K562 (cell line): ENCODE measurements around the gene RASGRP2. TPM values are rescaled to one million over a fixed set of nuclear protein-coding genes. Genes with fewer than 3 reads are reported as not detected.
A peak's percentile ranks its signal among the peaks of the same experiment; 100 is the strongest.

ENCODE experiments used
- ATF4 ChIP-seq: fragments of 450-650 bp; formaldehyde crosslinking; IDR thresholded peaks from 2 replicates; pipeline ENCODE4 v1.4.0; 2022; ENCODE audit warnings: mild to moderate bottlenecking, moderate library complexity
- CAMTA2 ChIP-seq: fragments of 250-450 bp; sonication (Bioruptor Pico); conservative IDR thresholded peaks from 2 replicates; pipeline ENCODE4 v1.5.1; 2022
- CBX8 ChIP-seq: fragments of 200-600 bp; sonication (generic); IDR thresholded peaks from 2 replicates; pipeline ENCODE4 v1.6.1; 2012; ENCODE audit warnings: borderline replicate concordance, mixed run types, low read depth, mild to moderate bottlenecking, moderate library complexity, mixed read lengths, low read length, control low read depth, inconsistent platforms; ENCODE audit not compliant: poor library complexity, severe bottlenecking; ENCODE audit errors: extremely low read depth
- CUX1 ChIP-seq: fragments of 200-800 bp; sonication (Bioruptor generic); IDR thresholded peaks from 2 replicates; pipeline ENCODE4 v1.6.1; 2016; ENCODE audit warnings: missing genetic modification characterization, missing compliant biosample characterization
- EP300 ChIP-seq: IDR thresholded peaks from 2 replicates; pipeline ENCODE4 v1.6.1; 2012; ENCODE audit warnings: low read length, improper control_type of control experiment
- FOXJ3 ChIP-seq: sonication (generic); formaldehyde crosslinking; IDR thresholded peaks from 2 replicates; pipeline ENCODE4 v1.4.0; 2020; ENCODE audit warnings: mild to moderate bottlenecking, missing genetic modification reagents
- HDAC3 ChIP-seq: fragments of 450-650 bp; IDR thresholded peaks from 2 replicates; pipeline ENCODE4 v1.6.1; 2018; ENCODE audit warnings: borderline replicate concordance, mild to moderate bottlenecking, moderate library complexity; ENCODE audit not compliant: partially characterized antibody
- HDAC6 ChIP-seq: IDR thresholded peaks from 2 replicates; pipeline ENCODE4 v1.6.1; 2012; ENCODE audit warnings: low read depth, mild to moderate bottlenecking, control low read depth, inconsistent platforms, low read length, moderate library complexity
- ILF3 ChIP-seq: fragments of 450-650 bp; IDR thresholded peaks from 2 replicates; pipeline ENCODE4 v1.6.1; 2018; ENCODE audit warnings: antibody characterized with exemption, mild to moderate bottlenecking, moderate library complexity, borderline replicate concordance
- L3MBTL2 ChIP-seq: fragments of 450-650 bp; IDR thresholded peaks from 2 replicates; pipeline ENCODE4 v1.6.1; 2016; ENCODE audit warnings: mild to moderate bottlenecking, moderate library complexity
- MAX ChIP-seq: sonication (generic); formaldehyde crosslinking; IDR thresholded peaks from 2 replicates; pipeline ENCODE4 v1.9.0; 2022; ENCODE audit warnings: mild to moderate bottlenecking, missing genetic modification reagents
- NFE2 ChIP-seq: IDR thresholded peaks from 2 replicates; pipeline ENCODE4 v1.6.1; 2014; ENCODE audit warnings: antibody characterized with exemption, low read depth
- NR1H2 ChIP-seq: sonication (generic); formaldehyde crosslinking; IDR thresholded peaks from 2 replicates; pipeline ENCODE4 v1.4.0; 2020; ENCODE audit warnings: mild to moderate bottlenecking, missing genetic modification reagents
- NRF1 ChIP-seq, 2 experiments: fragments of 450-650 bp; IDR thresholded peaks in 1 of 2; conservative IDR thresholded peaks in 1 of 2; 2 replicates each; pipeline ENCODE4 v1.6.1; 2014; ENCODE audit warnings: mild to moderate bottlenecking in 2 of 2
- PHB ChIP-seq: fragments of 250-450 bp; sonication (Bioruptor Pico); IDR thresholded peaks from 2 replicates; pipeline ENCODE4 v1.5.0; 2021
- RBFOX2 ChIP-seq: fragments of 200-400 bp; formaldehyde crosslinking; IDR thresholded peaks from 2 replicates; pipeline ENCODE4 v1.6.1; 2017; ENCODE audit warnings: low read depth, mild to moderate bottlenecking, low read length, moderate library complexity
- RFX1 ChIP-seq: fragments of 450-650 bp; IDR thresholded peaks from 2 replicates; pipeline ENCODE4 v1.6.1; 2016; ENCODE audit warnings: mild to moderate bottlenecking, moderate library complexity
- SETDB1 ChIP-seq: IDR thresholded peaks from one replicate; pipeline ENCODE4 v1.6.1; 2012; ENCODE audit warnings: low read length, control low read depth, inconsistent platforms
- TBP ChIP-seq: optimal IDR thresholded peaks from 2 replicates; pipeline ENCODE3; 2011; ENCODE audit warnings: low read depth, low read length, improper control_type of control experiment
- ZNF280A ChIP-seq: fragments of 450-650 bp; IDR thresholded peaks from 2 replicates; pipeline ENCODE4 v1.6.1; 2018; ENCODE audit warnings: mild to moderate bottlenecking, low read depth; ENCODE audit not compliant: partially characterized antibody
- ZNF3 ChIP-seq: fragments of 250-450 bp; sonication (Bioruptor Pico); IDR thresholded peaks from 2 replicates; pipeline ENCODE4 v1.5.0; 2021; ENCODE audit warnings: mild to moderate bottlenecking, moderate library complexity
- polyA plus RNA-seq, 8 experiments: library from polyadenylated mRNA; depleted of rRNA in 4 of 8; stranded (reverse) in 5 of 8; unstranded in 3 of 8; fragments of >200 nt; fragmentation: Nextera tagmentation in 2 of 8; fragmentation: Illumina TruSeq in 1 of 8; extraction: Ambion mirVana in 2 of 8; extraction: Trizol in 1 of 8; gene quantifications; 2 replicates each; pipeline versions ENCODE4 v1.2.1 to v1.2.3, GENCODE V29; 2011 to 2014; ENCODE audit warnings: inconsistent platforms in 1 of 8, missing spikeins in 1 of 8
- total RNA-seq, 7 experiments: library from RNA; depleted of rRNA in 6 of 7; stranded (reverse); fragments of >200 nt in 6 of 7; fragmentation: Illumina TruSeq in 2 of 7; extraction: Trizol in 2 of 7; gene quantifications; 2 replicates each; pipeline versions ENCODE4 v1.2.1 to v1.2.3, GENCODE V29; 2011 to 2021; ENCODE audit warnings: low replicate concordance in 1 of 7

Gene RASGRP2
- total and polyA plus RNA-seq, 9 of the 15 experiments (the other 6 are each of a cell fraction or from before 2014, with no cell fraction given) = 0.87 to 22.7 (median 5.5) TPM

GRCh38 chr11:64743591-64744543, at the start of gene RASGRP2 (continued):
- TF ChIP-seq CBX8 (no peak), RBFOX2 (peak; percentile 72), NRF1 (conservative IDR thresholded peaks at IDR 0.05 in 1 of 2, IDR thresholded peaks at IDR 0.05 in 1 of 2) (peak; percentile 51 to 66), PHB (CRISPR knock-in tag) (no peak), ZNF3 (no peak), L3MBTL2 (no peak), NFE2 (no peak), ATF4 (CRISPR knock-in tag) (peak; percentile 37), CUX1 (CRISPR knock-in tag) (no peak), NR1H2 (no peak), CAMTA2 (no peak), EP300 (no peak), MAX (peak; percentile 91), SETDB1 (no peak), HDAC3 (no peak), ZNF280A (no peak), HDAC6 (no peak), FOXJ3 (CRISPR knock-in tag) (no peak), TBP (no peak), RFX1 (no peak), ILF3 (no peak)
